BJ (cell line): ENCODE measurements around the gene SHB. TPM values are rescaled to one million over a fixed set of nuclear protein-coding genes. Genes with fewer than 3 reads are reported as not detected.
"Not testable (repeated sequence)": the region's sequence is repeated elsewhere in the genome, so short reads cannot be mapped to it uniquely, and the experiment has no call there.

Experiments
- CTCF ChIA-PET: fragments of 350-600 bp; formaldehyde crosslinking; extraction: SDS; loops from one replicate; lab custom pipeline; 2021; ENCODE audit warnings: antibody characterized with exemption, inconsistent platforms; lab: Yijun Ruan, JAX
- POLR2A ChIA-PET: fragments of 300-600 bp; sonication (Branson Sonifier 250); formaldehyde crosslinking; extraction: SDS; loops from one replicate; lab custom pipeline; 2021; ENCODE audit warnings: antibody characterized with exemption; lab: Charles Lee
- DNase-seq: peaks from one replicate; pipeline ENCODE4 v3.0.0-alpha.2; 2011; ENCODE audit warnings: low read depth
- H3K27me3 ChIP-seq: 2 replicates; pipeline ENCODE4 v1.6.0; 2011; ENCODE audit warnings: low read length; ENCODE audit not compliant: control insufficient read depth, insufficient read depth
- H3K36me3 ChIP-seq: 2 replicates; pipeline ENCODE4 v1.5.1; 2011; ENCODE audit warnings: low read length; ENCODE audit not compliant: control insufficient read depth, insufficient read depth
- H3K4me3 ChIP-seq: 2 replicates; pipeline ENCODE4 v1.5.1; 2011; ENCODE audit warnings: low read depth, mild to moderate bottlenecking, control low read depth, low read length
- CTCF ChIP-seq: IDR thresholded peaks from 2 replicates; pipeline ENCODE4 v1.5.1; 2011; ENCODE audit warnings: low read depth, mild to moderate bottlenecking, control low read depth, inconsistent platforms, low read length, moderate library complexity; ENCODE audit not compliant: insufficient read depth
- polyA plus RNA-seq: library from polyadenylated mRNA; depleted of rRNA; stranded (reverse); fragments of >200 nt; gene quantifications from 2 replicates; pipeline ENCODE4 v1.2.3, GENCODE V29; 2011

The SHB gene
- polyA plus RNA-seq, 1 experiment, result 18.6 TPM

GRCh38 chr9:37914701-37915358 lies 154.2 kb downstream of the SHB start:
- H3K27me3 ChIP-seq, result no peaks in the 10 kb centered on the region
- no peak for TF ChIP-seq CTCF
- ChIA-PET CTCF (interaction anchor here (0.6 to 7.0 kb wide), 24 partner anchors 9 to 448 kb away, joined by 3 to 44 read pairs (median 7); partner anchors contain the start of gene SHB), POLR2A (no interaction called here)
- H3K36me3 ChIP-seq, result peaks cover 12% of the 10 kb centered on the region
- no peak for DNase-seq
- H3K4me3 ChIP-seq, result no peak overlapping the region

GRCh38 chr9:37914154-37914551 lies 154.9 kb downstream of the SHB start:
- no peak for DNase-seq
- ChIA-PET POLR2A (no interaction called here), CTCF (interaction anchor here (0.6 to 7.0 kb wide), 57 partner anchors 8 to 522 kb away, joined by 3 to 44 read pairs (median 5); partner anchors contain the start of gene SHB)
- Histone ChIP-seq H3K4me3 (no peak overlapping the region), H3K27me3 (no peaks in the 10 kb centered on the region), H3K36me3 (peaks cover 12% of the 10 kb centered on the region)
- TF ChIP-seq CTCF, result no peak

- Histone ChIP-seq H3K36me3 (peaks cover 12% of the 10 kb centered on the region), H3K4me3 (no peak overlapping the region), H3K27me3 (no peaks in the 10 kb centered on the region)
- POLR2A ChIA-PET, result interaction anchor here (0.5 kb wide), 1 partner anchor 14 kb away, joined by 25 read pairs; no protein-coding TSS in a partner anchor
- DNase-seq, result no peak
- CTCF ChIA-PET, result interaction anchor here (0.6 to 7.0 kb wide), 63 partner anchors 8 to 548 kb away, joined by 3 to 44 read pairs (median 5); partner anchors contain the start of gene SHB
- TF ChIP-seq CTCF, result peak; percentile 97
Measured at GRCh38 chr9:37913480-37914153, 155.4 kb downstream of the SHB start.

- DNase-seq, result no peak
- H3K4me3 ChIP-seq, result no peak overlapping the region
- TF ChIP-seq CTCF, result no peak
- H3K36me3 ChIP-seq, result peaks cover 1% of the 10 kb centered on the region; the same call in 1 of the 2 replicates
- ChIA-PET CTCF (interaction anchor here (0.7 to 7.0 kb wide), 5 partner anchors 10 to 250 kb away, joined by 3 to 44 read pairs (median 6); no protein-coding TSS in a partner anchor), POLR2A (no interaction called here)
- H3K27me3 ChIP-seq, result no peaks in the 10 kb centered on the region
Measured at GRCh38 chr9:37911271-37911681, 157.8 kb downstream of the SHB start.

GRCh38 chr9:37910271-37910670 lies 158.8 kb downstream of the SHB start:
- Histone ChIP-seq H3K4me3 (no peak overlapping the region), H3K27me3 (no peaks in the 10 kb centered on the region), H3K36me3 (no peaks in the 10 kb centered on the region; the same call in 1 of the 2 replicates)
- no peak for DNase-seq
- CTCF ChIA-PET, result interaction anchor here (0.6 to 7.0 kb wide), 5 partner anchors 32 to 251 kb away, joined by 3 to 44 read pairs (median 6); partner anchors contain the start of gene SHB
- POLR2A ChIA-PET, result no interaction called here
- no peak for TF ChIP-seq CTCF

GRCh38 chr9:37909836-37910235 lies 159.2 kb downstream of the SHB start:
- CTCF ChIA-PET, result interaction anchor here (0.6 to 7.0 kb wide), 2 partner anchors 33 to 251 kb away, joined by 3 to 44 read pairs; no protein-coding TSS in a partner anchor
- not testable (repeated sequence) for DNase-seq

More at GRCh38 chr9:37909836-37910235, 159.2 kb downstream of the SHB start:
- H3K27me3 ChIP-seq, POLR2A ChIA-PET, H3K36me3 ChIP-seq, H3K4me3 ChIP-seq: not testable (repeated sequence)
